ENCODE data around the gene FBXL14. TPM values are rescaled to one million over a fixed set of nuclear protein-coding genes. Genes with fewer than 3 reads are reported as not detected.

Gene FBXL14
- total and polyA plus RNA-seq, 2 of the 13 experiments (the other 11 are each of a cell fraction or from before 2014, with no cell fraction given), result 7.0 to 7.4 TPM

DNA sequence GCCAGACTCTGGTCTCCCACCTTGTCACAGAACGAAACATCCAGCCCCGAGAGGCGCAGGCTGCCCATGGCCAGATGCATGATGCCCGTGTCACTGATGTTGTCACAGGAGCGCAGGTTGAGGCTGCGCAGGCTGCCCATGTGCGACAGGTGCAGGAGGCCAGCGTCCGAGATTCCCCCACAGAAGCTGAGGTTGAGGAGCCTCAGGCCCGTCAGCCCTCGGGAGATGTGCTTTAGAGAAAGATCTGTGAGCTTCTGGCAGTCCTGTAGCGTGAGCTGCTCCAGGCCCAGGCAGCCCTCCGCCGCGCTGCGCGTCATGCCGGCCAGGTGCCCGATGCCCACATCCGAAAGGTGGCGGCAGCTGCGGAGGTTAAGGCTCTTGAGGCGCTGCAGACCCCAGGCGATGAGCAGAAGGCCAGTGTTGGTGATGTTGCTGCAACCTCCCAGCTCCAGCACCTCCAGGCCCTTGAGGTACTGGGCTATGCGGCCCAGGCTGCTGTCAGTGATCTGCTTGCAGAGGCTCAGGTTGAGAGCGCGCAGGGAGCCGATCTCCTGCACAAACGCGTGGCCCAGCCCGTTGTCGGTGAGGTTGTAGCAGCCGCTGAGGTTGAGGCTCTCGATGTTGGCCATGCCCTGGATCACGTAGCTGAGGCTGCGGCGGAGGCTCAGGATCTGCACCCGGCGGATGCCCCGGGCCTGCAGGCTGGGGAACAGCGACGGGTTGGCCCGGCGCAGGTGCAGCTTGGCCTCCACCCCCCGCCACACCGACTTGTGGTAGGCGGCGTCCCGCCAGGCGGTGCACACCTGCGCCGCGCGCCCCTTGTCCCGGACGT, 991 bp downstream of the FBXL14 start (continued):
- TF ChIP-seq, protein P1, sequence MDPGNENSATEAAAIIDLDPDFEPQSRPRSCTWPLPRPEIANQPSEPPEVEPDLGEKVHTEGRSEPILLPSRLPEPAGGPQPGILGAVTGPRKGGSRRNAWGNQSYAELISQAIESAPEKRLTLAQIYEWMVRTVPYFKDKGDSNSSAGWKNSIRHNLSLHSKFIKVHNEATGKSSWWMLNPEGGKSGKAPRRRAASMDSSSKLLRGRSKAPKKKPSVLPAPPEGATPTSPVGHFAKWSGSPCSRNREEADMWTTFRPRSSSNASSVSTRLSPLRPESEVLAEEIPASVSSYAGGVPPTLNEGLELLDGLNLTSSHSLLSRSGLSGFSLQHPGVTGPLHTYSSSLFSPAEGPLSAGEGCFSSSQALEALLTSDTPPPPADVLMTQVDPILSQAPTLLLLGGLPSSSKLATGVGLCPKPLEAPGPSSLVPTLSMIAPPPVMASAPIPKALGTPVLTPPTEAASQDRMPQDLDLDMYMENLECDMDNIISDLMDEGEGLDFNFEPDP (CRISPR knock-in tag; conservative IDR thresholded peaks at IDR 0.05), result peak; percentile 97; the same call in 1 of the 2 replicates
- TF ChIP-seq AGO2 (optimal IDR thresholded peaks at IDR 0.05; ENCODE audit: low read depth, low read length) (peak; percentile 48), GABPB1 (CRISPR knock-in tag; IDR thresholded peaks at IDR 0.05) (peak; percentile 56; the same call in 1 of the 2 replicates), ZFYVE20 (CRISPR knock-in tag; IDR thresholded peaks at IDR 0.05; ENCODE audit: borderline replicate concordance, low read depth) (peak; percentile 45; the same call in 1 of the 2 replicates), ZNF713 (CRISPR knock-in tag; IDR thresholded peaks at IDR 0.05) (0 out of 2 replicates have a peak, but pooled peaks have one; percentile 53), LCORL (IDR thresholded peaks at IDR 0.05) (no peak), LCORL (CRISPR knock-in tag; IDR thresholded peaks at IDR 0.05) (0 out of 2 replicates have a peak, but pooled peaks have one; percentile 59), SOX6 (IDR thresholded peaks at IDR 0.05) (no peak), SOX6 (CRISPR knock-in tag; IDR thresholded peaks at IDR 0.05) (peak; percentile 28; the same call in 1 of the 2 replicates), PHF8 (CRISPR knock-in tag; IDR thresholded peaks at IDR 0.05) (peak; percentile 46; the same call in 1 of the 2 replicates)
- TF ChIP-seq, protein P2, sequence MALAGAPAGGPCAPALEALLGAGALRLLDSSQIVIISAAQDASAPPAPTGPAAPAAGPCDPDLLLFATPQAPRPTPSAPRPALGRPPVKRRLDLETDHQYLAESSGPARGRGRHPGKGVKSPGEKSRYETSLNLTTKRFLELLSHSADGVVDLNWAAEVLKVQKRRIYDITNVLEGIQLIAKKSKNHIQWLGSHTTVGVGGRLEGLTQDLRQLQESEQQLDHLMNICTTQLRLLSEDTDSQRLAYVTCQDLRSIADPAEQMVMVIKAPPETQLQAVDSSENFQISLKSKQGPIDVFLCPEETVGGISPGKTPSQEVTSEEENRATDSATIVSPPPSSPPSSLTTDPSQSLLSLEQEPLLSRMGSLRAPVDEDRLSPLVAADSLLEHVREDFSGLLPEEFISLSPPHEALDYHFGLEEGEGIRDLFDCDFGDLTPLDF (CRISPR knock-in tag; IDR thresholded peaks at IDR 0.05), result no peak
- TF ChIP-seq, protein P3, sequence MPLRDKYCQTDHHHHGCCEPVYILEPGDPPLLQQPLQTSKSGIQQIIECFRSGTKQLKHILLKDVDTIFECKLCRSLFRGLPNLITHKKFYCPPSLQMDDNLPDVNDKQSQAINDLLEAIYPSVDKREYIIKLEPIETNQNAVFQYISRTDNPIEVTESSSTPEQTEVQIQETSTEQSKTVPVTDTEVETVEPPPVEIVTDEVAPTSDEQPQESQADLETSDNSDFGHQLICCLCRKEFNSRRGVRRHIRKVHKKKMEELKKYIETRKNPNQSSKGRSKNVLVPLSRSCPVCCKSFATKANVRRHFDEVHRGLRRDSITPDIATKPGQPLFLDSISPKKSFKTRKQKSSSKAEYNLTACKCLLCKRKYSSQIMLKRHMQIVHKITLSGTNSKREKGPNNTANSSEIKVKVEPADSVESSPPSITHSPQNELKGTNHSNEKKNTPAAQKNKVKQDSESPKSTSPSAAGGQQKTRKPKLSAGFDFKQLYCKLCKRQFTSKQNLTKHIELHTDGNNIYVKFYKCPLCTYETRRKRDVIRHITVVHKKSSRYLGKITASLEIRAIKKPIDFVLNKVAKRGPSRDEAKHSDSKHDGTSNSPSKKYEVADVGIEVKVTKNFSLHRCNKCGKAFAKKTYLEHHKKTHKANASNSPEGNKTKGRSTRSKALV (CRISPR knock-in tag; IDR thresholded peaks at IDR 0.05), result peak; percentile 49; the same call in 1 of the 2 replicates
- TF ChIP-seq, protein P4, sequence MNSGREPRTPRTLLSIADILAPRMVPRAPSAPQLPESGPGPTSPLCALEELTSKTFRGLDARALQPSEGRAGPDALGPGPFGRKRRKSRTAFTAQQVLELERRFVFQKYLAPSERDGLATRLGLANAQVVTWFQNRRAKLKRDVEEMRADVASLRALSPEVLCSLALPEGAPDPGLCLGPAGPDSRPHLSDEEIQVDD (CRISPR knock-in tag; IDR thresholded peaks at IDR 0.05; ENCODE audit: borderline replicate concordance), result peak; percentile 59; the same call in 1 of the 2 replicates
- TF ChIP-seq, protein P5, sequence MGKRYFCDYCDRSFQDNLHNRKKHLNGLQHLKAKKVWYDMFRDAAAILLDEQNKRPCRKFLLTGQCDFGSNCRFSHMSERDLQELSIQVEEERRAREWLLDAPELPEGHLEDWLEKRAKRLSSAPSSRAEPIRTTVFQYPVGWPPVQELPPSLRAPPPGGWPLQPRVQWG (CRISPR knock-in tag; IDR thresholded peaks at IDR 0.05; ENCODE audit: borderline replicate concordance, low read depth), result no peak
- TF ChIP-seq, protein P6, sequence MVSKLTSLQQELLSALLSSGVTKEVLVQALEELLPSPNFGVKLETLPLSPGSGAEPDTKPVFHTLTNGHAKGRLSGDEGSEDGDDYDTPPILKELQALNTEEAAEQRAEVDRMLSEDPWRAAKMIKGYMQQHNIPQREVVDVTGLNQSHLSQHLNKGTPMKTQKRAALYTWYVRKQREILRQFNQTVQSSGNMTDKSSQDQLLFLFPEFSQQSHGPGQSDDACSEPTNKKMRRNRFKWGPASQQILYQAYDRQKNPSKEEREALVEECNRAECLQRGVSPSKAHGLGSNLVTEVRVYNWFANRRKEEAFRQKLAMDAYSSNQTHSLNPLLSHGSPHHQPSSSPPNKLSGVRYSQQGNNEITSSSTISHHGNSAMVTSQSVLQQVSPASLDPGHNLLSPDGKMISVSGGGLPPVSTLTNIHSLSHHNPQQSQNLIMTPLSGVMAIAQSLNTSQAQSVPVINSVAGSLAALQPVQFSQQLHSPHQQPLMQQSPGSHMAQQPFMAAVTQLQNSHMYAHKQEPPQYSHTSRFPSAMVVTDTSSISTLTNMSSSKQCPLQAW (CRISPR knock-in tag; IDR thresholded peaks at IDR 0.05), result 0 out of 2 replicates have a peak, but pooled peaks have one; percentile 28

Measured in HepG2 (cell line).